ENCODE measurements around the gene RPL21.

DNA sequence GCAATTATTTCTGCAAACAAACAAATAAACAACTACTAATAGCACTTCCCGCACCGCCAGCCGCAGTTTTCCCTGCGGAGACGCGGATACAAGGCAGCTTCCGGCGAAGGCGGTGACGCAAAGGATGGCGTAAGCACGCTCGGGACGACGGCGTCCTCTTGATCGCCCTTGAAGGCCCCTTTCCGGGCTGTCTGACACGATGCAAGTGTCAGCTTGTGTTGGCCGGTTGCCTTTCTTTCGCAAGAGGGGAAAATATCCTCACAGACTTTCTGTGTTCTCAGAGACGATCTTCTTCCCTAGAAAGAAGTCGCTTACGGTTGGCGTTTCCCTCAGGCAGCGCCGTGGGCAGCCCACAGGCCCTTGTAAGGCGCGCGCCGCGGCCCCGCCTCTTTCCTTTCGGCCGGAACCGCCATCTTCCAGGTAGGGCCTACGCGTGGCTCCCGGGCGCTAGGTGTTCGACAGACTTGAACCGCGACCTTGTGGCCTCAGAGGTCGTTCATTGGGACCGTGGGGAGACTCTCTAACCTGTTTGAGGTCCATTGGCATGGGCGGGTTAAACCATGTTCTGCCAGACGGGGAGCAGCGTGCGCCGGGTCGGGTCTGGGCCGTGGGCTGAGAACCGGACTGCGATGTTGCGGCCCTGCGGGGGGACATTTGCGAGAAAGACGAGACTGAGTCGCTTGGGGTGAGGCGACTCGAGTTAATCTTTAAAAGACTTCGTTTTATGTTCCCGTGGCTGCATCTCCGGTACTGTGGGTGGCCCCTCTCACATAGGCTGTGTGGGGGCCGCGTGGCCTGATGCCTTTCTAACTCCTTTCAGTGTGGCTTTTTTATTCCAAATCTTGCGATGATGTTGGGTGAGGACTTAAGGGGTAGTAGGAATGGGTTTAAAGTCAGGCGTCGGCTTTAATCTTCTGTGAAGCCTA, at the start of gene RPL21:
- TF ChIP-seq, protein P1, sequence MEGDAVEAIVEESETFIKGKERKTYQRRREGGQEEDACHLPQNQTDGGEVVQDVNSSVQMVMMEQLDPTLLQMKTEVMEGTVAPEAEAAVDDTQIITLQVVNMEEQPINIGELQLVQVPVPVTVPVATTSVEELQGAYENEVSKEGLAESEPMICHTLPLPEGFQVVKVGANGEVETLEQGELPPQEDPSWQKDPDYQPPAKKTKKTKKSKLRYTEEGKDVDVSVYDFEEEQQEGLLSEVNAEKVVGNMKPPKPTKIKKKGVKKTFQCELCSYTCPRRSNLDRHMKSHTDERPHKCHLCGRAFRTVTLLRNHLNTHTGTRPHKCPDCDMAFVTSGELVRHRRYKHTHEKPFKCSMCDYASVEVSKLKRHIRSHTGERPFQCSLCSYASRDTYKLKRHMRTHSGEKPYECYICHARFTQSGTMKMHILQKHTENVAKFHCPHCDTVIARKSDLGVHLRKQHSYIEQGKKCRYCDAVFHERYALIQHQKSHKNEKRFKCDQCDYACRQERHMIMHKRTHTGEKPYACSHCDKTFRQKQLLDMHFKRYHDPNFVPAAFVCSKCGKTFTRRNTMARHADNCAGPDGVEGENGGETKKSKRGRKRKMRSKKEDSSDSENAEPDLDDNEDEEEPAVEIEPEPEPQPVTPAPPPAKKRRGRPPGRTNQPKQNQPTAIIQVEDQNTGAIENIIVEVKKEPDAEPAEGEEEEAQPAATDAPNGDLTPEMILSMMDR (conservative IDR thresholded peaks at IDR 0.05 in 1 of 2, IDR thresholded peaks at IDR 0.05 in 1 of 2; ENCODE audit: low read depth in 1 of 2, low read length in 2 of 2), result no peak
- no peak for TF ChIP-seq EZH2 (IDR thresholded peaks at IDR 0.05; ENCODE audit: low read length, missing control alignments)

All from fibroblast of lung (primary cell).